ENCODE results near the gene COQ5.

DNA sequence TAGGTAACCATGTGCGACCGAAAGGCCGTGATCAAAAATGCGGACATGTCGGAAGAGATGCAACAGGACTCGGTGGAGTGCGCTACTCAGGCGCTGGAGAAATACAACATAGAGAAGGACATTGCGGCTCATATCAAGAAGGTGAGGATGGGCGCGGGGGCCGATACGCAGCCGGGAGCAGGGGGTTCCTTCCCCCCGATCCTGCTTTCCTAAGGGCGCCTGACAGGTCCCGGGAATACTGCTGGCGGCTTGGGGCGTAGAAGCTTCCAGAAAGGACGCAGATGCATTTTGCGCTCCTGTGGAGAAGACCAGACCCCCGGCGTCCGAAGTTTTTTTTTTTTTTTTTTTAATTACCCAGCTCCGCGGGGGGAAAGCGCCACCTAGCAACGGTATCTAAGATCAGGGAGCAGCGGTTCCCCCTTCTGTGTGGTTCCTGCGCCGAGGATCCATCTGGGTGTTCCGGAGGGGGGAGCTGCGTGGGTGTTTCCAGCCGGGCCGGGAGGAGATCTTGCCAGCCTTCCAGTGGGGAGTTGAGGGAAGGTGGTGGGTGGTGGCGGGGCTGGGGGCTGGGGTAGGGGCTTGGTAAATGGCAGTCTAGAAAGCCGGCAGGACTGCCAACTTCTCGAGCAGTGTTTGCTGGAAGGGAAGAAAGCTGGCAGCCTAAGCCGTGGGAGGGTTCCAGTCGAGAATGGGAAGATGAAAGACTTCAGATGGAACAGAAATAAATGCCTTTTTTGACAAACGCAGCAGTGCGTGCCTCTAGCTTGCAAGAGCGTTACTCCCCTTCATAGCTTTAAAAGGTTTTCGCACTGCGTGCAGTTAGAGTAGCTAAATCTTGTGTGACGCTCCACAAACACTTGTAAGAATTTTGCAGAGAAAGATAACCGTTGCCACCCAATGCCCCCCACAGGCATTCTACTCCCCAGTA, 32.3 kb downstream of the COQ5 start:
- TF ChIP-seq, protein P1, sequence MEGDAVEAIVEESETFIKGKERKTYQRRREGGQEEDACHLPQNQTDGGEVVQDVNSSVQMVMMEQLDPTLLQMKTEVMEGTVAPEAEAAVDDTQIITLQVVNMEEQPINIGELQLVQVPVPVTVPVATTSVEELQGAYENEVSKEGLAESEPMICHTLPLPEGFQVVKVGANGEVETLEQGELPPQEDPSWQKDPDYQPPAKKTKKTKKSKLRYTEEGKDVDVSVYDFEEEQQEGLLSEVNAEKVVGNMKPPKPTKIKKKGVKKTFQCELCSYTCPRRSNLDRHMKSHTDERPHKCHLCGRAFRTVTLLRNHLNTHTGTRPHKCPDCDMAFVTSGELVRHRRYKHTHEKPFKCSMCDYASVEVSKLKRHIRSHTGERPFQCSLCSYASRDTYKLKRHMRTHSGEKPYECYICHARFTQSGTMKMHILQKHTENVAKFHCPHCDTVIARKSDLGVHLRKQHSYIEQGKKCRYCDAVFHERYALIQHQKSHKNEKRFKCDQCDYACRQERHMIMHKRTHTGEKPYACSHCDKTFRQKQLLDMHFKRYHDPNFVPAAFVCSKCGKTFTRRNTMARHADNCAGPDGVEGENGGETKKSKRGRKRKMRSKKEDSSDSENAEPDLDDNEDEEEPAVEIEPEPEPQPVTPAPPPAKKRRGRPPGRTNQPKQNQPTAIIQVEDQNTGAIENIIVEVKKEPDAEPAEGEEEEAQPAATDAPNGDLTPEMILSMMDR (IDR thresholded peaks at IDR 0.05) = no peak
- TF ChIP-seq POLR2A (IDR thresholded peaks at IDR 0.05) = no peak

Measured in breast epithelium (tissue), 3 donors.